T-cell (primary cell): Measurements from ENCODE around the gene TENM4. TPM values are rescaled to one million over a fixed set of nuclear protein-coding genes. Genes with fewer than 3 reads are reported as not detected.

ENCODE experiments used
- ATAC-seq, 4 experiments: fragments of 200-7000 bp in 3 of 4; fragments of 150-1000 bp in 1 of 4; cut with Tn5 transposase; replicated peaks in 1 of 4; 1 replicate in 3 of 4; 2 replicates in 1 of 4; pipeline ENCODE4 v1.10.0; 2021; ENCODE audit warnings: moderate library complexity in 3 of 4, mild to moderate bottlenecking in 2 of 4, moderate number of reproducible peaks in 1 of 4
- CTCF ChIA-PET, 2 donors: fragments of 300-600 bp; sonication (Branson Sonifier 250); formaldehyde crosslinking; loops; one replicate each; lab custom pipeline; 2022; ENCODE audit warnings: antibody characterized with exemption in 2 of 2; lab: Charles Lee
- POLR2A ChIA-PET, 2 donors: fragments of 300-600 bp; sonication (Branson Sonifier 250); formaldehyde crosslinking; loops; one replicate each; lab custom pipeline; 2022; ENCODE audit warnings: antibody characterized with exemption in 2 of 2; lab: Charles Lee
- DNase-seq, 35 experiments: peaks; one replicate each; pipeline versions ENCODE4 v3.0.0 to v3.0.0-alpha.2; 2013 to 2023
- H3K27ac ChIP-seq: one replicate; pipeline ENCODE4 v1.5.1; 2013; ENCODE audit warnings: low read length
- H3K27me3 ChIP-seq, 2 experiments: replicated peaks in 1 of 2; 1 replicate in 1 of 2; 2 replicates in 1 of 2; pipeline versions ENCODE4 v1.6.1 to v1.7.0; 2013; ENCODE audit warnings: low read length in 1 of 2, mixed read lengths in 1 of 2; ENCODE audit not compliant: control insufficient read depth in 2 of 2, insufficient read depth in 2 of 2; ENCODE audit errors: extremely low read depth in 1 of 2
- H3K36me3 ChIP-seq, 2 donors: 1 replicate in 1 of 2; 2 replicates in 1 of 2; pipeline versions ENCODE4 v1.6.1 to v1.7.0; 2013; ENCODE audit warnings: low read length in 1 of 2; ENCODE audit not compliant: control insufficient read depth in 2 of 2, insufficient read depth in 1 of 2; ENCODE audit errors: extremely low read depth in 1 of 2
- H3K4me1 ChIP-seq, 2 experiments: 1 replicate in 1 of 2; 2 replicates in 1 of 2; pipeline versions ENCODE4 v1.6.1 to v1.7.0; 2013; ENCODE audit warnings: low read length in 2 of 2, mixed read lengths in 1 of 2; ENCODE audit not compliant: insufficient read depth in 2 of 2, control insufficient read depth in 1 of 2; ENCODE audit errors: extremely low read depth in 1 of 2
- H3K4me3 ChIP-seq, 2 donors: 1 replicate in 1 of 2; 2 replicates in 1 of 2; pipeline versions ENCODE4 v1.5.1 to v1.7.0; 2013; ENCODE audit warnings: mild to moderate bottlenecking in 2 of 2, low read length in 1 of 2, moderate library complexity in 1 of 2; ENCODE audit not compliant: control insufficient read depth in 1 of 2; ENCODE audit errors: extremely low read depth in 1 of 2
- H3K9me3 ChIP-seq: 2 replicates; pipeline ENCODE4 v1.7.0; 2013
- H3K27ac Mint-ChIP-seq, 2 donors: one replicate each; pipeline ENCODE4 v1.8.0; 2020 to 2021; ENCODE audit warnings: mild to moderate bottlenecking in 2 of 2, mixed read lengths in 2 of 2
- H3K27me3 Mint-ChIP-seq, 2 donors: one replicate each; pipeline ENCODE4 v1.8.0; 2021 to 2022; ENCODE audit warnings: mixed read lengths in 2 of 2
- H3K36me3 Mint-ChIP-seq: one replicate; pipeline ENCODE4 v1.8.0; 2021; ENCODE audit warnings: mixed read lengths
- H3K4me1 Mint-ChIP-seq, 3 donors: one replicate each; pipeline ENCODE4 v1.8.0; 2020 to 2022; ENCODE audit warnings: mixed read lengths in 3 of 3, mild to moderate bottlenecking in 1 of 3
- H3K4me3 Mint-ChIP-seq, 3 donors: one replicate each; pipeline ENCODE4 v1.8.0; 2020 to 2022; ENCODE audit warnings: mild to moderate bottlenecking in 3 of 3, mixed read lengths in 3 of 3, moderate library complexity in 3 of 3
- H3K9me3 Mint-ChIP-seq, 3 donors: one replicate each; pipeline ENCODE4 v1.8.0; 2020 to 2022; ENCODE audit warnings: mixed read lengths in 3 of 3
- WGBS: methylation state at CpG from one replicate; pipeline ENCODE4 v1.1.5; 2013; ENCODE audit warnings: missing lambda C conversion rate; ENCODE audit not compliant: insufficient coverage; 5-methylcytosine and 5-hydroxymethylcytosine counted together
- total RNA-seq, 35 experiments: library from RNA in 6 of 35; stranded (reverse) in 6 of 35; fragments of 120-200 nt in 1 of 35; gene quantifications; one replicate each; pipeline versions ENCODE4 v1.2.1 to v1.2.4 and lab custom pipeline; 2013 to 2026

Gene TENM4
- total RNA-seq, 5 donors from 2014 or later (not counting 1 experiment from before 2014, with no cell fraction given) = 0.03 to 0.35 (median 0.03) TPM; not detected in 2

GRCh38 chr11:78933350-78933749 lies 507.5 kb downstream of the TENM4 start:
- H3K36me3 Mint-ChIP-seq = no peaks in the 10 kb centered on the region
- H3K27me3 Mint-ChIP-seq = peaks cover 4 to 9% of the 10 kb centered on the region in 2 donors
- ATAC-seq = no peak
- Histone ChIP-seq H3K4me1 (no peaks in the 10 kb centered on the region), H3K27ac (no peak overlapping the region), H3K9me3 (no peaks in the 10 kb centered on the region), H3K36me3 (no peaks in the 10 kb centered on the region), H3K4me3 (no peak overlapping the region), H3K27me3 (no peaks in the 10 kb centered on the region)
- POLR2A ChIA-PET = no interaction called here
- CTCF ChIA-PET = no interaction called here
- no peak for DNase-seq
- H3K4me1 Mint-ChIP-seq = no peaks in the 10 kb centered on the region
- no peak overlapping the region for H3K27ac Mint-ChIP-seq
- H3K4me3 Mint-ChIP-seq = no peak overlapping the region
- no peaks in the 10 kb centered on the region for H3K9me3 Mint-ChIP-seq
- WGBS = 70% methylated on average over 2 of the region's 5 CpGs

DNA sequence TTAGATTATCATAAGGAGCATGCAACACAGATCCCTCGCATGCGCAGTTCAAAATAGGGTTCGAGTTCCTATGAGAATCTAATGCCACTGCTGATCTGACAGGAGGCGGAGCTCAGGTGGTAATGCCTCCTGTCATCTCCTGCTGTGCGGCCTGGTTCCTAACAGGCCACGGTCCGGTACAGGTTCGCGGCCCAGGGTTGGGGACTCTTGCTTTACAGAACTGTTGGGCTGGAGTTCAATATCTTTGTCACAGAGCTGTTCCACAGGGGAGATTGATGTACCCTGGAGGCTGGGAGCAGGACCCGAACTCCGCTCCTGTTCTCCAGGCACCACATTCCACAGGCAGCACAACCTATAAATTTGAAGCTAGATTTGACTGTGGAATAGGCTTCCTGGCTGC lies 508.1 kb downstream of the TENM4 start:
- CTCF ChIA-PET = no interaction called here
- H3K4me3 ChIP-seq = no peak overlapping the region
- H3K27me3 ChIP-seq = peaks cover 0 to 2% of the 10 kb centered on the region in 2 experiments
- no peaks in the 10 kb centered on the region for H3K4me1 ChIP-seq
- POLR2A ChIA-PET = no interaction called here
- H3K27ac ChIP-seq = no peak overlapping the region
- H3K9me3 Mint-ChIP-seq = no peaks in the 10 kb centered on the region
- H3K36me3 ChIP-seq = no peaks in the 10 kb centered on the region
- no peaks in the 10 kb centered on the region for H3K9me3 ChIP-seq
- no peak overlapping the region for H3K27ac Mint-ChIP-seq
- H3K4me1 Mint-ChIP-seq = no peaks in the 10 kb centered on the region
- DNase-seq (no peak), ATAC-seq (no peak)
- H3K27me3 Mint-ChIP-seq = peaks cover 2 to 4% of the 10 kb centered on the region in 2 donors
- H3K4me3 Mint-ChIP-seq = no peak overlapping the region
- 96% methylated on average over 8 of the region's 11 CpGs for WGBS
- H3K36me3 Mint-ChIP-seq = no peaks in the 10 kb centered on the region

DNA sequence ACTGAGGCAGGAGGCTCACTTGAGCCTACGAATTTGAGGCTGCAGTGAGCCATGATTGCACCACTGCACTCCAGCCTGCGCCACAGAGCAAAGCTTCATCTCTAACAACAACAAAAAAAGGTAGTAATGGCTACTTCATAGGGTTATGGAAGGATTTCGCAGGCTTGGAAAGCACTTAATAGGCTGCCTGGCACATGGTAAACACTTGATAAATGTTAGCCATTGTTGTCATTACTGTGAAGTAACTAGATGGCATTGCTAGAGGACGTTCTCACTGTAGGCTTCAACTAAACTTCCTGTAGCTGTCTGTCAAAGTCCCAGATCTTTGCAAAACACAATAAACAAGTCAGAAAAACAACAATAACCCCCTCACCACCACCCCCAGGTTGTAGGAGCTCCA lies 508.9 kb downstream of the TENM4 start:
- no peaks in the 10 kb centered on the region for H3K36me3 Mint-ChIP-seq
- H3K36me3 ChIP-seq = no peaks in the 10 kb centered on the region
- H3K9me3 Mint-ChIP-seq = no peaks in the 10 kb centered on the region
- no peak for ATAC-seq
- no CpG with 5 or more reads among the region's 4 CpGs for WGBS
- no peaks in the 10 kb centered on the region for H3K4me1 ChIP-seq
- no peak overlapping the region for H3K4me3 ChIP-seq
- no peak overlapping the region for H3K27ac ChIP-seq
- H3K9me3 ChIP-seq = no peaks in the 10 kb centered on the region
- no peak overlapping the region for H3K27ac Mint-ChIP-seq
- H3K4me3 Mint-ChIP-seq = no peak overlapping the region
- ChIA-PET CTCF (no interaction called here), POLR2A (no interaction called here)
- H3K27me3 Mint-ChIP-seq = peaks cover under 1 to 3% of the 10 kb centered on the region in 2 donors
- no peaks in the 10 kb centered on the region for H3K4me1 Mint-ChIP-seq
- no peak for DNase-seq
- H3K27me3 ChIP-seq = peaks cover 0 to 2% of the 10 kb centered on the region in 2 experiments

- H3K9me3 ChIP-seq = no peaks in the 10 kb centered on the region
- no peaks in the 10 kb centered on the region for H3K4me1 ChIP-seq
- H3K27me3 Mint-ChIP-seq = peaks cover 3 to 4% of the 10 kb centered on the region in 2 donors
- ATAC-seq (no peak), DNase-seq (no peak)
- ChIA-PET CTCF (no interaction called here), POLR2A (no interaction called here)
- no peaks in the 10 kb centered on the region for H3K36me3 Mint-ChIP-seq
- no peak overlapping the region for H3K4me3 ChIP-seq
- H3K36me3 ChIP-seq = no peaks in the 10 kb centered on the region
- no peak overlapping the region for H3K27ac Mint-ChIP-seq
- peaks cover 0 to 2% of the 10 kb centered on the region in 2 experiments for H3K27me3 ChIP-seq
- H3K4me1 Mint-ChIP-seq = no peaks in the 10 kb centered on the region
- WGBS = 81% methylated on average over 4 of the region's 11 CpGs
- H3K27ac ChIP-seq = no peak overlapping the region
- no peaks in the 10 kb centered on the region for H3K9me3 Mint-ChIP-seq
- no peak overlapping the region for H3K4me3 Mint-ChIP-seq
Measured at GRCh38 chr11:78930810-78931523, 509.9 kb downstream of the TENM4 start.

DNA sequence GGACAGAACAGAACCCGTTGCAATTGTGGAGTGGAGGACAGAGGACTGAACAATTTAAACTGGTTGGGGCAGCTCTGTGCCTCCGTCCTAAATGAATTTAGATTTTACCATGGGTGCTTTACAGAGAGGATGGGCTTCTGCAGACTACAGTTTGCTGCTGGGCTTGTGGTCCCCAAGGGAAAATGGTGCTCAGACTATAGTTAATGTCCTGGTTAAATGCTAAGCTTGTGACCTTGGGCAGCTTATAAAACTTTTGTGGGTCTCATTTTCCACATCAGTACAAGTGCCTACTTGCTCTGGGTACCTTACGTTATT lies 511.0 kb downstream of the TENM4 start:
- 90% methylated on average over 2 of the region's 3 CpGs for WGBS
- no peak overlapping the region for H3K27ac Mint-ChIP-seq
- Histone ChIP-seq H3K4me3 (no peak overlapping the region), H3K36me3 (no peaks in the 10 kb centered on the region), H3K4me1 (no peaks in the 10 kb centered on the region), H3K27me3 (peaks cover 0 to 2% of the 10 kb centered on the region in 2 experiments), H3K27ac (no peak overlapping the region), H3K9me3 (no peaks in the 10 kb centered on the region)
- ChIA-PET CTCF (no interaction called here), POLR2A (no interaction called here)
- no peaks in the 10 kb centered on the region for H3K9me3 Mint-ChIP-seq
- no peak overlapping the region for H3K4me3 Mint-ChIP-seq
- no peak for DNase-seq
- no peaks in the 10 kb centered on the region for H3K36me3 Mint-ChIP-seq
- no peaks in the 10 kb centered on the region for H3K4me1 Mint-ChIP-seq
- H3K27me3 Mint-ChIP-seq = peaks cover 5 to 6% of the 10 kb centered on the region in 2 donors
- ATAC-seq = no peak

- H3K4me3 ChIP-seq = no peak overlapping the region
- H3K27ac ChIP-seq = no peak overlapping the region
- POLR2A ChIA-PET = no interaction called here
- ATAC-seq (no peak), DNase-seq (no peak)
- no peaks in the 10 kb centered on the region for H3K4me1 ChIP-seq
- H3K4me1 Mint-ChIP-seq = no peaks in the 10 kb centered on the region
- H3K27me3 ChIP-seq = peaks cover 0 to 2% of the 10 kb centered on the region in 2 experiments
- 54% methylated on average over 4 of the region's 5 CpGs for WGBS
- H3K9me3 Mint-ChIP-seq = no peaks in the 10 kb centered on the region
- no peak overlapping the region for H3K27ac Mint-ChIP-seq
- CTCF ChIA-PET = no interaction called here
- peaks cover 6 to 7% of the 10 kb centered on the region in 2 donors for H3K27me3 Mint-ChIP-seq
- H3K4me3 Mint-ChIP-seq = no peak overlapping the region
- no peaks in the 10 kb centered on the region for H3K36me3 ChIP-seq
- H3K9me3 ChIP-seq = no peaks in the 10 kb centered on the region
- H3K36me3 Mint-ChIP-seq = no peaks in the 10 kb centered on the region
Measured at GRCh38 chr11:78929207-78929905, 511.5 kb downstream of the TENM4 start.
